Astrocyte of the hippocampus (primary cell): ENCODE measurements around the gene RUBCN.
"Not testable (repeated sequence)": the region's sequence is repeated elsewhere in the genome, so short reads cannot be mapped to it uniquely, and the experiment has no call there.

Experiments
- DNase-seq: peaks from one replicate; pipeline ENCODE4 v3.0.0; 2011; ENCODE audit warnings: low read depth, low spot score

RUBCN gene

GRCh38 chr3:197658706-197659105 lies 78.0 kb downstream of the RUBCN start:
- DNase-seq = not testable (repeated sequence)

- DNase-seq = not testable (repeated sequence)
These were observed 79.0 kb downstream of the RUBCN start for GRCh38 chr3:197657541-197658292.

GRCh38 chr3:197656960-197657359 lies 79.7 kb downstream of the RUBCN start:
- DNase-seq = not testable (repeated sequence)

- not testable (repeated sequence) for DNase-seq
These were observed 80.6 kb downstream of the RUBCN start for GRCh38 chr3:197656129-197656528.

- DNase-seq = not testable (repeated sequence)
These were observed 81.7 kb downstream of the RUBCN start for GRCh38 chr3:197654998-197655330.

GRCh38 chr3:197654090-197654997 lies 82.4 kb downstream of the RUBCN start:
- not testable (repeated sequence) for DNase-seq

GRCh38 chr3:197652860-197653259 lies 83.8 kb downstream of the RUBCN start:
- not testable (repeated sequence) for DNase-seq

- not testable (repeated sequence) for DNase-seq
These were observed 89.1 kb downstream of the RUBCN start for GRCh38 chr3:197647649-197648048.

GRCh38 chr3:197647191-197647590 lies 89.5 kb downstream of the RUBCN start:
- DNase-seq = not testable (repeated sequence)

- not testable (repeated sequence) for DNase-seq
These were observed 90.4 kb downstream of the RUBCN start for GRCh38 chr3:197646294-197646693.

- DNase-seq = not testable (repeated sequence)
These were observed 99.1 kb downstream of the RUBCN start for GRCh38 chr3:197637556-197637955.

GRCh38 chr3:197631989-197632388 lies 104.7 kb downstream of the RUBCN start:
- not testable (repeated sequence) for DNase-seq

- DNase-seq = not testable (repeated sequence)
These were observed 105.9 kb downstream of the RUBCN start for GRCh38 chr3:197630766-197631165.

- DNase-seq = not testable (repeated sequence)
These were observed 107.4 kb downstream of the RUBCN start for GRCh38 chr3:197629286-197629685.

- peak; percentile 91 for DNase-seq
These were observed 108.8 kb downstream of the RUBCN start for GRCh38 chr3:197627772-197628523.

- DNase-seq = not testable (repeated sequence)
These were observed 109.4 kb downstream of the RUBCN start for GRCh38 chr3:197627158-197627771.

- DNase-seq = not testable (repeated sequence)
These were observed 110.1 kb downstream of the RUBCN start for GRCh38 chr3:197626404-197627157.

- not testable (repeated sequence) for DNase-seq
These were observed 115.2 kb downstream of the RUBCN start for GRCh38 chr3:197621478-197621877.
